Measurements from ENCODE around the gene ATXN10.

ATXN10 gene

GRCh38 chr22:45826520-45826919, 154.9 kb downstream of the ATXN10 start:
- no peaks in the 10 kb centered on the region for H3K4me1 ChIP-seq (ENCODE audit: insufficient read depth, low read length)
- H3K9ac ChIP-seq (ENCODE audit: low read depth, low read length): no peak overlapping the region
- H3K9me3 ChIP-seq (ENCODE audit: control insufficient read depth, insufficient read depth, low read length): peaks cover 4% of the 10 kb centered on the region; the same call in 1 of the 2 replicates
- no peaks in the 10 kb centered on the region; the same call in 1 of the 2 replicates for H3K36me3 ChIP-seq (ENCODE audit: insufficient read depth, low read length)

DNA sequence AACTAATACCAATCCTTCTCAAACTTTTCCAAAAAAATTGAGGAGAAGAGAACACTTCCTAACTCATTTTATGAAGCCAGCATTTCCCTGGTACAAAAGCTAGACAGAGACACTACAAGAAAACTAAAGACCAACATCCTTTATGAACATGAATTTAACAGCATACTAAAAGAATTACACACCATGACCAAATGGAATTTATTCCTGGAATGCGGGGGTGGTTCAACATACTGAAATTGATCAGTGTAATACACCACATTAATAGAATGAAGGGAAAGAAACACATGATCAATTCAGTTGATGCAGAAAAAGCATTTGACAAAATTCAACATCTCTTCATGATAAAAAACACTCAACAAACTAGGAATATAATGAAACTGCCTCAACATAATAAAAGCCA, 157.2 kb downstream of the ATXN10 start:
- Histone ChIP-seq H3K36me3 (ENCODE audit: insufficient read depth, low read length) (no peaks in the 10 kb centered on the region; the same call in 1 of the 2 replicates), H3K4me1 (ENCODE audit: insufficient read depth, low read length) (no peaks in the 10 kb centered on the region), H3K9ac (ENCODE audit: low read depth, low read length) (no peak overlapping the region), H3K9me3 (ENCODE audit: control insufficient read depth, insufficient read depth, low read length) (peaks cover 4% of the 10 kb centered on the region; the same call in 1 of the 2 replicates)

DNA sequence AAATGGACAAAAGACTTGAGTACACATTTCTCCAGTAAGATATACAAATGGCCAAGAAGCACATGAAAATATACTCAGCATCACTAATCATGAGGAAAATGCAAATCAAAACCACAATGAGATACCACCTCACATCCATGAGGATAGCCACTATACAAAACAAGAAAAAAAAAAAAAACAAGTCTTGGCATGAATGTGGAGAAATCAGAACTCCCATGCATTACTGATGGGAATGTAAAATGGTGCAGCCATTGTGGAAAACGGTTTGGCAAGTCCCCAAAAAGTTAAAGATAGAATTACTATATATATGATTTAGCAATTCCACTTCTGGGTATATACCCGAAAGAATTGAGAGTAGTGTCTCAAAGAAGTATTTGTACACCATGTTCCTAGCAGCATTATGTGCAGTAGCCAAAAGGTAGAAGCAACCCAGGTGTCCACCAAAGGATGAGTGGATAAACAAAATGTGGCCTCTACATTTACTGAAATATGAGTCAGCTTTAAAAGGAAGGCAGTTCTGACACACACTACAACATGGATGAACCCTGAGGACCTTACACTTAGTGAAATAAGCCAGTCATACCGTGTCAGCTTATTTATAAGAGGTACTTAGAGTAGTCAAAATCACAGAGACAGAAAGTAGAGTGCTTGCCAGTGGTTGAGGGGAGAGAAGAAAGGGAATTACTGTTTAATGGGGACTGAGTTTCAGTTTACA, 159.1 kb downstream of the ATXN10 start:
- no peaks in the 10 kb centered on the region for H3K36me3 ChIP-seq (ENCODE audit: insufficient read depth, low read length)
- no peak overlapping the region for H3K9ac ChIP-seq (ENCODE audit: low read depth, low read length)
- no peaks in the 10 kb centered on the region for H3K4me1 ChIP-seq (ENCODE audit: insufficient read depth, low read length)
- H3K9me3 ChIP-seq (ENCODE audit: control insufficient read depth, insufficient read depth, low read length): peaks cover 4% of the 10 kb centered on the region; the same call in 1 of the 2 replicates

DNA sequence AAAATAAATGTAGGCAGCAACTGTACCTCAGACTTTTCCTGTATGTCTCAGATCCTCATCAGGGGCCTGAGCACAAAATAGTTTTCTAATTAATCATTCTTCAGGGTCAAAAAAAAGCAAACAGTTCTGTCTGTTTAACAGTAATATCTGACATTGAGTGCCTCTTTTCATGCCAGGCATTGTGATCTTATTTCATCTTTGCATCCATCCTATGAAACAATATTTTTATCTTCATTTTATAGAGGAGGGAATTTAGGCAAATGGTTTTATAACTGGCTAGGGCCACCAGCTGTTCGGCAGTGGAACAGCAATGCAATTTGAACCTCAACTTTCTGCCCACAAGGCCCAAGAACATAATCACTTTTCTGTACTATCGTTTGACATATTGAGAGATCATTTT, 159.8 kb downstream of the ATXN10 start:
- H3K4me1 ChIP-seq (ENCODE audit: insufficient read depth, low read length): no peaks in the 10 kb centered on the region

GRCh38 chr22:45832180-45832579, 160.5 kb downstream of the ATXN10 start:
- Histone ChIP-seq H3K9ac (ENCODE audit: low read depth, low read length) (no peak overlapping the region), H3K36me3 (ENCODE audit: insufficient read depth, low read length) (no peaks in the 10 kb centered on the region), H3K9me3 (ENCODE audit: control insufficient read depth, insufficient read depth, low read length) (no peaks in the 10 kb centered on the region), H3K4me1 (ENCODE audit: insufficient read depth, low read length) (no peaks in the 10 kb centered on the region)

More for the DNA sequence above, 159.8 kb downstream of the ATXN10 start:
- no peaks in the 10 kb centered on the region for H3K9me3 ChIP-seq (ENCODE audit: control insufficient read depth, insufficient read depth, low read length)
- H3K36me3 ChIP-seq (ENCODE audit: insufficient read depth, low read length): no peaks in the 10 kb centered on the region
- no peak overlapping the region for H3K9ac ChIP-seq (ENCODE audit: low read depth, low read length)

GRCh38 chr22:45832959-45833580, 161.4 kb downstream of the ATXN10 start:
- Histone ChIP-seq H3K4me1 (ENCODE audit: insufficient read depth, low read length) (no peaks in the 10 kb centered on the region), H3K9me3 (ENCODE audit: control insufficient read depth, insufficient read depth, low read length) (no peaks in the 10 kb centered on the region), H3K36me3 (ENCODE audit: insufficient read depth, low read length) (no peaks in the 10 kb centered on the region), H3K9ac (ENCODE audit: low read depth, low read length) (no peak overlapping the region)

- no peaks in the 10 kb centered on the region for H3K36me3 ChIP-seq (ENCODE audit: insufficient read depth, low read length)
- no peaks in the 10 kb centered on the region for H3K4me1 ChIP-seq (ENCODE audit: insufficient read depth, low read length)
- no peak overlapping the region for H3K9ac ChIP-seq (ENCODE audit: low read depth, low read length)
- H3K9me3 ChIP-seq (ENCODE audit: control insufficient read depth, insufficient read depth, low read length): no peaks in the 10 kb centered on the region
These were observed 162.0 kb downstream of the ATXN10 start for GRCh38 chr22:45833613-45834012.

GRCh38 chr22:45834241-45834640, 162.6 kb downstream of the ATXN10 start:
- H3K4me1 ChIP-seq (ENCODE audit: insufficient read depth, low read length): no peaks in the 10 kb centered on the region
- H3K9me3 ChIP-seq (ENCODE audit: control insufficient read depth, insufficient read depth, low read length): no peaks in the 10 kb centered on the region
- no peak overlapping the region for H3K9ac ChIP-seq (ENCODE audit: low read depth, low read length)
- H3K36me3 ChIP-seq (ENCODE audit: insufficient read depth, low read length): no peaks in the 10 kb centered on the region

DNA sequence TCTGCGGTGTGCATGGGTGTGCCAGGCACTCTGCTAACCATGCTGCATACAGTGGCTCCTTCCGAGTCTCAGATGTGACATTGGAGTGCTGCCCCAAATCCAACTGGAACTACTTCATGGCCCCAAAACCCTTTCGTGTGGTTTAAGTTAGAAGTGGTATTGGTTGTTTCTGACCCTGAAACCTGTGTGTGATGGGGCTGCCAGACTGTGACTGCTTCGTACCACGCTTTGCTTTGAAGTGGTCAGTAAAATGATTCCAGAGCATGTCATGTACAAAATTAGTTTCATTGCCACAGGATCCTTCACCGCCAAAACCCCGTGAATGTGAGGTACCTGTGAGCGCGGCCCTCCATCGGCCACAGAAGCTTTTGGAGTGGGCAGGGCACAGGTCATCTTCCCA, 163.2 kb downstream of the ATXN10 start:
- Histone ChIP-seq H3K36me3 (ENCODE audit: insufficient read depth, low read length) (no peaks in the 10 kb centered on the region), H3K9me3 (ENCODE audit: control insufficient read depth, insufficient read depth, low read length) (no peaks in the 10 kb centered on the region), H3K9ac (ENCODE audit: low read depth, low read length) (no peak overlapping the region), H3K4me1 (ENCODE audit: insufficient read depth, low read length) (no peaks in the 10 kb centered on the region)

DNA sequence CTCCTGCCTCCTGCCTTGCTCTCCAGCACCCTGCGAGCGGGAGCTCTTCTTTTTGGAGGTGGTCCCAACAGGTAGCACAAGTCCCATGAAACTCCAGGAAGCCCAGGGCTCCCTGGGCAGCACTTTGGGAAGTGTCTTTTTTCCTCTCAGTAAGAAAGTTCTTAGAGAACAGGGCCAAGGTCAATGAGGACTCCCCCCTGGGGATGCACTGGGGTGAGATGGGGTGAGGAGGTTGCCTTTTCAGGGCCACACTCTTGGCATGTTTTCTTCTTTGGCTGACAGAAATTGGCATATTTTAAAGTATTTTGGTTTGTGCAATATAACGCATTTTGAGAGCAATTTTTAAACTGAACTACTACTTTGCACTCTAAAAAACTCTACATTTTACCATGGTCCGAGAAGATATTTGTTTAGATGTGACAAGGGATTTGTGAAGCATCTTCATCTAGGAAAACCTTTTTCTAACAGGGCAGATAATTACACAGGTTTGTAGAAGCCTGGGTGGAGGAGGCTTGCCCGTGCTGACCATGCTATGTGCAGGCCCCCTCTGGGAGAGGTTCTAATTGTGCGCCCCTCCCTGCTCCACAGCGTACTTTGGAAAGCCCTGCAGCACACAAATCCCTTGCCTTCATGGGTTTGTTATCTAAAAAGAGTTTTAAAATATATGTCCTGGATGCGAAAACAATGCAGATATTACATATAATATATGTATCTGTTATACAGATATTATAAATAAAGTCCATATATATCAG, 165.0 kb downstream of the ATXN10 start:
- Histone ChIP-seq H3K9ac (ENCODE audit: low read depth, low read length) (no peak overlapping the region), H3K9me3 (ENCODE audit: control insufficient read depth, insufficient read depth, low read length) (no peaks in the 10 kb centered on the region), H3K36me3 (ENCODE audit: insufficient read depth, low read length) (no peaks in the 10 kb centered on the region; the same call in 1 of the 2 replicates), H3K4me1 (ENCODE audit: insufficient read depth, low read length) (no peaks in the 10 kb centered on the region)

DNA sequence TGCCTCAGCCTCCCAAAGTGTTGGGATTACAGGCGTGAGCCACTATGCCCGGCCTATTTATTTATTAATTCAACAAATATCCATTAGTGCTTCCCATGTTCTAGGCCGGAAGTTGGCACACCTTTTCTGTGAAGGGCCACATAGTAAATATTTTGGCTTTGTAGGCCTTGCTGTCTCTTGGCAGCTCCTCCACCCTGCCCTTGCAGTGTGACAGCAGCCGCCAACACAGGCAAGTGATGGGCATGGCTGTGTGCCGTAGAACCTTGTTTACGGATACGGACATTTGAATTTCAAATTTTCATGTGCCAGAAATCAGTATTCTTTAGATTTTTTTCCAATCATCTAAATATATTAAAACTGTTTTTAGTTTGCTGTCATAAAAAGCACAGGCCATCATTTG, 165.9 kb downstream of the ATXN10 start:
- peaks cover 1% of the 10 kb centered on the region; the same call in 1 of the 2 replicates for H3K4me1 ChIP-seq (ENCODE audit: insufficient read depth, low read length)
- H3K36me3 ChIP-seq (ENCODE audit: insufficient read depth, low read length): no peaks in the 10 kb centered on the region; the same call in 1 of the 2 replicates
- H3K9me3 ChIP-seq (ENCODE audit: control insufficient read depth, insufficient read depth, low read length): no peaks in the 10 kb centered on the region
- no peak overlapping the region for H3K9ac ChIP-seq (ENCODE audit: low read depth, low read length)

- Histone ChIP-seq H3K9ac (ENCODE audit: low read depth, low read length) (no peak overlapping the region), H3K4me1 (ENCODE audit: insufficient read depth, low read length) (peaks cover 10% of the 10 kb centered on the region; the same call in 1 of the 2 replicates), H3K9me3 (ENCODE audit: control insufficient read depth, insufficient read depth, low read length) (no peaks in the 10 kb centered on the region), H3K36me3 (ENCODE audit: insufficient read depth, low read length) (no peaks in the 10 kb centered on the region; the same call in 1 of the 2 replicates)
These were observed 166.8 kb downstream of the ATXN10 start for GRCh38 chr22:45838305-45838887.

- Histone ChIP-seq H3K36me3 (ENCODE audit: insufficient read depth, low read length) (no peaks in the 10 kb centered on the region; the same call in 1 of the 2 replicates), H3K9ac (ENCODE audit: low read depth, low read length) (no peak overlapping the region), H3K4me1 (ENCODE audit: insufficient read depth, low read length) (peaks cover 29% of the 10 kb centered on the region; the same call in 1 of the 2 replicates), H3K9me3 (ENCODE audit: control insufficient read depth, insufficient read depth, low read length) (no peaks in the 10 kb centered on the region)
These were observed 168.8 kb downstream of the ATXN10 start for GRCh38 chr22:45840483-45840882.

DNA sequence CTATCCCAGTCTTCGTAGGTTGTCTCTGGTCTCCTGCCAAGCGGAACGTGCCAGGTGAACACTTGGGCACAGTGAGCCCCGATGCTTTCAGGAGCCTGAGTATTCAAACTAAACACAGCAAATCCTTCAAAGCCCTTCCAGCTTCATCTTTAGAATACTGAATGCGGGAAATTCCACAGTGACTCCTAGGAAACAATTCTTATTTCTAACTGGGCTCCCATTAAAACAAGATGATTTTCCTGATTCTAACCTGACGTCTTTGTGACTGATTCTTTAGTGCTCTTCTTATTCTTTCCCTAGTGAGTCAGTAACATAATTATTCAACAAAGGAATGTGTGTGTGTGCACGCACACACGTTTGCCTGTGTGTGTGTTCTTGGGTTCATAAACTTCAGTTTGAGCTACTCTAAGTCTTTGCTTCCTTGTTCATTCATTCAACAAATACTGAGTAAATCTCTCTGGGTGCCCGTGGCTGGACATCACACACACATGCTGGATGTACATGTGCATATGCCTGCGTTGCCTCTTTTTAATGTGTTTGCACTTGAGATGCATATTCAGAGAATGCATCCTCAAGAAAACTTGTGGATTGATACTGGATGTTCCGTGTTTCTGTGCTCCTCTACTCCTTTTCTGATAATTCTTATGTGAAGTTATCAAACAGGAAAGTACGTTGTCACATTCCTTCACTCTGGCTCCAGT, 170.8 kb downstream of the ATXN10 start:
- H3K9me3 ChIP-seq (ENCODE audit: control insufficient read depth, insufficient read depth, low read length): no peaks in the 10 kb centered on the region
- H3K36me3 ChIP-seq (ENCODE audit: insufficient read depth, low read length): no peaks in the 10 kb centered on the region; the same call in 1 of the 2 replicates
- no peak overlapping the region for H3K9ac ChIP-seq (ENCODE audit: low read depth, low read length)
- peaks cover 38% of the 10 kb centered on the region; the same call in 1 of the 2 replicates for H3K4me1 ChIP-seq (ENCODE audit: insufficient read depth, low read length)

All from ES-I3 (cell line).